Neural cell (in vitro differentiated cells): ENCODE results near the gene SYCE3. TPM values are rescaled to one million over a fixed set of nuclear protein-coding genes. Genes with fewer than 3 reads are reported as not detected.

ENCODE experiments used
- H2AFZ ChIP-seq: fragments of 200-600, 300-800 bp; sonication (generic), shearing (Covaris generic); 2 replicates; pipeline ENCODE4 v1.6.0; 2014; ENCODE audit warnings: low read depth, mild to moderate bottlenecking, antibody characterized with exemption, low read length, moderate library complexity
- H3F3A ChIP-seq: fragments of 200-600 bp; shearing (Covaris generic); 2 replicates; pipeline ENCODE4 v1.6.1; 2016; ENCODE audit warnings: mild to moderate bottlenecking, moderate library complexity, mixed read lengths, antibody characterized with exemption, low read length; ENCODE audit not compliant: insufficient read depth, poor library complexity, severe bottlenecking
- H3K27ac ChIP-seq: fragments of 200-600, 300-800 bp; sonication (generic), shearing (Covaris generic); 2 replicates; pipeline ENCODE4 v1.5.1; 2014; ENCODE audit warnings: mild to moderate bottlenecking, low read length, moderate library complexity
- H3K27me3 ChIP-seq: fragments of 300-800, 200-600 bp; sonication (generic), shearing (Covaris generic); 2 replicates; pipeline ENCODE4 v1.6.0; 2014; ENCODE audit warnings: mild to moderate bottlenecking, low read depth, low read length, moderate library complexity; ENCODE audit not compliant: insufficient read depth
- H3K36me3 ChIP-seq: fragments of 300-800, 200-600 bp; sonication (generic), shearing (Covaris generic); 2 replicates; pipeline ENCODE4 v1.5.1; 2014; ENCODE audit warnings: mild to moderate bottlenecking, antibody characterized with exemption, low read length, moderate library complexity; ENCODE audit not compliant: insufficient read depth
- H3K4me2 ChIP-seq: fragments of 300-800, 200-600 bp; sonication (generic), shearing (Covaris generic); 2 replicates; pipeline ENCODE4 v1.6.0; 2014; ENCODE audit warnings: mild to moderate bottlenecking, low read length
- H3K4me3 ChIP-seq: fragments of 300-800, 200-600 bp; sonication (generic), shearing (Covaris generic); 2 replicates; pipeline ENCODE4 v1.5.1; 2014; ENCODE audit warnings: mild to moderate bottlenecking, low read length, moderate library complexity
- H3K79me2 ChIP-seq: fragments of 200-600 bp; shearing (Covaris generic); replicated peaks from 2 replicates; pipeline ENCODE4 v1.6.0; 2014; ENCODE audit warnings: mild to moderate bottlenecking, low read length, moderate library complexity; ENCODE audit not compliant: insufficient read depth
- H3K9ac ChIP-seq: fragments of 300-800, 200-600 bp; sonication (generic), shearing (Covaris generic); 2 replicates; pipeline ENCODE4 v1.6.1; 2016; ENCODE audit warnings: mild to moderate bottlenecking, low read length, mixed read lengths
- H3K9me2 ChIP-seq: fragments of 200-600 bp; shearing (Covaris generic); 2 replicates; pipeline ENCODE4 v1.6.1; 2016; ENCODE audit warnings: mild to moderate bottlenecking, low read length, mixed read lengths; ENCODE audit not compliant: insufficient read depth
- H3K9me3 ChIP-seq: fragments of 200-600, 300-800 bp; sonication (generic), shearing (Covaris generic); 2 replicates; pipeline ENCODE4 v1.6.1; 2016; ENCODE audit warnings: mild to moderate bottlenecking, mixed run types, low read length, moderate library complexity, mixed read lengths
- H4K20me1 ChIP-seq: fragments of 200-600 bp; shearing (Covaris generic); 2 replicates; pipeline ENCODE4 v1.6.1; 2016; ENCODE audit warnings: mild to moderate bottlenecking, mixed run types; ENCODE audit not compliant: insufficient read depth
- CTCF ChIP-seq: fragments of 450-650 bp; IDR thresholded peaks from 2 replicates; pipeline ENCODE4 v1.5.1; 2014; ENCODE audit warnings: antibody characterized with exemption, mild to moderate bottlenecking, moderate library complexity; ENCODE audit not compliant: poor library complexity, severe bottlenecking
- EP300 ChIP-seq: fragments of 450-650 bp; conservative IDR thresholded peaks from 2 replicates; pipeline ENCODE4 v1.6.1; 2014; ENCODE audit warnings: antibody characterized with exemption, mild to moderate bottlenecking, moderate library complexity; ENCODE audit not compliant: poor library complexity, severe bottlenecking
- EZH2 ChIP-seq: fragments of 200-600, 300-800 bp; shearing (Covaris generic), sonication (generic); IDR thresholded peaks from 2 replicates; pipeline ENCODE4 v1.6.1; 2014; ENCODE audit warnings: antibody characterized with exemption, low read length, borderline replicate concordance, mild to moderate bottlenecking; ENCODE audit not compliant: insufficient read depth, poor library complexity, severe bottlenecking
- MXI1 ChIP-seq: fragments of 450-650 bp; conservative IDR thresholded peaks from 2 replicates; pipeline ENCODE4 v1.6.1; 2014; ENCODE audit warnings: antibody characterized with exemption, mild to moderate bottlenecking; ENCODE audit not compliant: poor library complexity, severe bottlenecking
- POLR2AphosphoS5 ChIP-seq: IDR thresholded peaks from 2 replicates; pipeline ENCODE4 v1.6.1; 2012
- RAD21 ChIP-seq: fragments of 450-650 bp; conservative IDR thresholded peaks from 2 replicates; pipeline ENCODE4 v1.6.1; 2014; ENCODE audit warnings: antibody characterized with exemption, mild to moderate bottlenecking, moderate library complexity
- REST ChIP-seq: IDR thresholded peaks from 2 replicates; pipeline ENCODE4 v1.6.1; 2012; ENCODE audit warnings: borderline replicate concordance
- SMC3 ChIP-seq: fragments of 450-650 bp; conservative IDR thresholded peaks from 2 replicates; pipeline ENCODE4 v1.6.1; 2014; ENCODE audit warnings: antibody characterized with exemption, mild to moderate bottlenecking, moderate library complexity; ENCODE audit not compliant: poor library complexity
- TAF1 ChIP-seq: IDR thresholded peaks from 2 replicates; pipeline ENCODE4 v1.6.1; 2012; ENCODE audit warnings: low read depth
- polyA plus RNA-seq: library from polyadenylated mRNA; depleted of rRNA; stranded (reverse); fragments of >200 nt; gene quantifications from 2 replicates; pipeline ENCODE4 v1.2.3, GENCODE V29; 2014

Gene SYCE3
- polyA plus RNA-seq, 1 donor from 2014 or later: not detected

GRCh38 chr22:50547263-50547985 is 15.3 kb downstream of the SYCE3 start:
- no peaks in the 10 kb centered on the region for H3K79me2 ChIP-seq
- H3F3A ChIP-seq: no peaks in the 10 kb centered on the region
- no peaks in the 10 kb centered on the region for H3K9me3 ChIP-seq
- no peaks in the 10 kb centered on the region for H3K36me3 ChIP-seq
- H3K27me3 ChIP-seq: peaks cover 13% of the 10 kb centered on the region
- H3K9ac ChIP-seq: no peak overlapping the region
- TF ChIP-seq MXI1 (no peak), SMC3 (no peak), POLR2AphosphoS5 (no peak), CTCF (no peak), REST (no peak), EP300 (no peak), RAD21 (no peak), TAF1 (no peak), EZH2 (no peak)
- H4K20me1 ChIP-seq: no peaks in the 10 kb centered on the region
- H3K4me2 ChIP-seq: no peak overlapping the region
- H3K4me3 ChIP-seq: no peak overlapping the region
- H2AFZ ChIP-seq: no peak overlapping the region
- no peaks in the 10 kb centered on the region for H3K9me2 ChIP-seq
- H3K27ac ChIP-seq: no peak overlapping the region

GRCh38 chr22:50546326-50547262 is 16.1 kb downstream of the SYCE3 start:
- Histone ChIP-seq H3K4me3 (no peak overlapping the region), H3K9ac (no peak overlapping the region), H3K27ac (no peak overlapping the region), H4K20me1 (no peaks in the 10 kb centered on the region), H2AFZ (no peak overlapping the region), H3K79me2 (no peaks in the 10 kb centered on the region), H3K9me2 (no peaks in the 10 kb centered on the region), H3K27me3 (peaks cover 13% of the 10 kb centered on the region), H3K4me2 (no peak overlapping the region), H3F3A (no peaks in the 10 kb centered on the region), H3K36me3 (no peaks in the 10 kb centered on the region), H3K9me3 (no peaks in the 10 kb centered on the region)
- TF ChIP-seq EZH2 (no peak), MXI1 (no peak), SMC3 (no peak), POLR2AphosphoS5 (no peak), TAF1 (no peak), RAD21 (no peak), REST (no peak), EP300 (no peak), CTCF (no peak)
